HepG2 (cell line): ENCODE measurements around the gene CARMIL3. TPM values are rescaled to one million over a fixed set of nuclear protein-coding genes. Genes with fewer than 3 reads are reported as not detected.

Experiments used
- ATM ChIP-seq: fragments of 450-650 bp; IDR thresholded peaks from 2 replicates; pipeline ENCODE4 v1.7.1; 2017; ENCODE audit warnings: mild to moderate bottlenecking, borderline replicate concordance
- FOXP1 ChIP-seq, 2 experiments: fragments of 450-650 bp in 1 of 2; IDR thresholded peaks; 2 replicates each; pipeline ENCODE4 v1.6.1; 2017 to 2018; ENCODE audit warnings: antibody characterized with exemption in 1 of 2
- GTF3A ChIP-seq: sonication (generic); formaldehyde crosslinking; conservative IDR thresholded peaks from 2 replicates; pipeline ENCODE4 v1.4.0; 2020; ENCODE audit warnings: mild to moderate bottlenecking, missing genetic modification reagents
- YEATS2 ChIP-seq: sonication (generic); formaldehyde crosslinking; IDR thresholded peaks from 2 replicates; pipeline ENCODE4 v1.4.0; 2020; ENCODE audit warnings: missing genetic modification reagents, borderline replicate concordance
- ZNF24 ChIP-seq: fragments of 450-650 bp; IDR thresholded peaks from 2 replicates; pipeline ENCODE4 v1.6.1; 2017; ENCODE audit warnings: antibody characterized with exemption, mild to moderate bottlenecking
- ZNF318 ChIP-seq: sonication (generic); formaldehyde crosslinking; IDR thresholded peaks from 2 replicates; pipeline ENCODE4 v1.4.0; 2020; ENCODE audit warnings: mild to moderate bottlenecking, missing genetic modification reagents
- ZNF34 ChIP-seq: sonication (generic); formaldehyde crosslinking; IDR thresholded peaks from 2 replicates; pipeline ENCODE4 v1.4.0; 2020; ENCODE audit warnings: mild to moderate bottlenecking, missing genetic modification reagents, borderline replicate concordance
- ZNF598 ChIP-seq: sonication (generic); formaldehyde crosslinking; IDR thresholded peaks from 2 replicates; pipeline ENCODE4 v1.5.1; 2020; ENCODE audit warnings: mild to moderate bottlenecking, missing genetic modification reagents, borderline replicate concordance
- ZNF670 ChIP-seq: sonication (generic); formaldehyde crosslinking; IDR thresholded peaks from 2 replicates; pipeline ENCODE4 v1.8.0; 2022; ENCODE audit warnings: mild to moderate bottlenecking, missing genetic modification reagents, borderline replicate concordance
- ZNF674 ChIP-seq: sonication (generic); formaldehyde crosslinking; IDR thresholded peaks from 2 replicates; pipeline ENCODE4 v1.5.0; 2020; ENCODE audit warnings: low read depth, mild to moderate bottlenecking, missing genetic modification reagents
- polyA plus RNA-seq, 8 experiments: library from polyadenylated mRNA; depleted of rRNA in 3 of 8; stranded (reverse) in 7 of 8; unstranded in 1 of 8; fragments of >200 nt; fragmentation: Illumina TruSeq in 4 of 8; extraction: Trizol in 4 of 8; gene quantifications; 2 replicates each; pipeline versions ENCODE4 v1.2.1 to v1.2.3, GENCODE V29; 2011 to 2016; ENCODE audit warnings: low read depth in 4 of 8, missing spikeins in 1 of 8, mixed read lengths in 1 of 8; ENCODE audit not compliant: insufficient read depth in 1 of 8
- total RNA-seq, 5 experiments: library from RNA; depleted of rRNA; stranded (reverse); fragments of >200 nt; fragmentation: Illumina TruSeq; extraction: Trizol; gene quantifications; 2 replicates each; pipeline ENCODE4 v1.2.3, GENCODE V29; 2016; ENCODE audit warnings: low read depth in 1 of 5
- TF ChIP-seq, protein P1 (sequence below): sonication (generic); formaldehyde crosslinking; IDR thresholded peaks from 2 replicates; pipeline ENCODE4 v1.4.0; 2020; ENCODE audit warnings: missing genetic modification reagents
- TF ChIP-seq, protein P2 (sequence below): sonication (generic); formaldehyde crosslinking; IDR thresholded peaks from 2 replicates; pipeline ENCODE4 v1.4.0; 2020; ENCODE audit warnings: missing genetic modification reagents
- TF ChIP-seq, protein P3 (sequence below): sonication (generic); formaldehyde crosslinking; conservative IDR thresholded peaks from 2 replicates; pipeline ENCODE4 v1.4.0; 2020; ENCODE audit warnings: mild to moderate bottlenecking, missing genetic modification reagents, moderate library complexity

CARMIL3 gene
- total and polyA plus RNA-seq, 2 of the 13 experiments (the other 11 are each of a cell fraction or from before 2014, with no cell fraction given), result 0.27 to 0.55 TPM

DNA sequence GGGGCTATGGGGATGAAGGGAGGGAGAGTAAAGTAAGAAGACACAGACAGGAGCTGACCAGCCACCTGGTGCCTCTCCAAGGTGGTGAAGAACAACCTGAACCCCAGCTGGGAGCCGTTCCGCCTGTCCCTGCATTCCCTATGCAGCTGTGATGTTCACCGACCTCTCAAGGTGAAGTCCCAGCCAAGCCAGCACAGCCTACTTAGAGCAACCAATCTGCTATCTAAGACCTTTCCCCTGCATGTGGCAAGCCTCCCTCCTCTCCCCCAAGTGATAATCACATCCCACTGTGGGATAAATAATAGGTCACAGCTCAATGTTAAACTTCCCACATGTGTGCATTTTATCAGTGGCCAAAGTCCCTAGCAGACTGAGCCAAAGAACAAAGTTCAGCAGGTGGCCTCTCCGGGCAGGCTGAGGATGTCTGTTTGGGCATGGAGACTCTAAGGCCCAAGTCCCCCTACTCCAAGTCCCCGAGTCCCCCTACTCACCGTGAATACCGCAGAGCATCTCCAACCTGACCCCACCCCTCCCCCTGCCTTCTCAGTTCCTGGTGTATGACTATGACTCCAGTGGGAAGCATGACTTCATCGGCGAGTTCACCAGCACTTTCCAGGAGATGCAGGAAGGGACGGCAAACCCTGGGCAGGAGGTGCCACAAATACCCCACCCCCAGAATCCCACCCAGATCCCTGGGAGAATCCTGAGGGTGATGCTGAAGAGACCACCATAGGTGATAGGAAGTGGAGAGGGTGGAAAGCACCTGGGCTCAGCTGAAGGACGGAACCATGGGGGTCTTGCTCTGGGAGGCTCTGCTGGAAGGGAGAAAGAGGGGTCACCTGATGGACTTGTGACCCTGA is 23.0 kb downstream of the CARMIL3 start (continued):
- TF ChIP-seq, protein P1, sequence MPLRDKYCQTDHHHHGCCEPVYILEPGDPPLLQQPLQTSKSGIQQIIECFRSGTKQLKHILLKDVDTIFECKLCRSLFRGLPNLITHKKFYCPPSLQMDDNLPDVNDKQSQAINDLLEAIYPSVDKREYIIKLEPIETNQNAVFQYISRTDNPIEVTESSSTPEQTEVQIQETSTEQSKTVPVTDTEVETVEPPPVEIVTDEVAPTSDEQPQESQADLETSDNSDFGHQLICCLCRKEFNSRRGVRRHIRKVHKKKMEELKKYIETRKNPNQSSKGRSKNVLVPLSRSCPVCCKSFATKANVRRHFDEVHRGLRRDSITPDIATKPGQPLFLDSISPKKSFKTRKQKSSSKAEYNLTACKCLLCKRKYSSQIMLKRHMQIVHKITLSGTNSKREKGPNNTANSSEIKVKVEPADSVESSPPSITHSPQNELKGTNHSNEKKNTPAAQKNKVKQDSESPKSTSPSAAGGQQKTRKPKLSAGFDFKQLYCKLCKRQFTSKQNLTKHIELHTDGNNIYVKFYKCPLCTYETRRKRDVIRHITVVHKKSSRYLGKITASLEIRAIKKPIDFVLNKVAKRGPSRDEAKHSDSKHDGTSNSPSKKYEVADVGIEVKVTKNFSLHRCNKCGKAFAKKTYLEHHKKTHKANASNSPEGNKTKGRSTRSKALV (CRISPR knock-in tag), result no peak
- TF ChIP-seq ZNF598 (CRISPR knock-in tag), result no peak
- TF ChIP-seq, protein P2, sequence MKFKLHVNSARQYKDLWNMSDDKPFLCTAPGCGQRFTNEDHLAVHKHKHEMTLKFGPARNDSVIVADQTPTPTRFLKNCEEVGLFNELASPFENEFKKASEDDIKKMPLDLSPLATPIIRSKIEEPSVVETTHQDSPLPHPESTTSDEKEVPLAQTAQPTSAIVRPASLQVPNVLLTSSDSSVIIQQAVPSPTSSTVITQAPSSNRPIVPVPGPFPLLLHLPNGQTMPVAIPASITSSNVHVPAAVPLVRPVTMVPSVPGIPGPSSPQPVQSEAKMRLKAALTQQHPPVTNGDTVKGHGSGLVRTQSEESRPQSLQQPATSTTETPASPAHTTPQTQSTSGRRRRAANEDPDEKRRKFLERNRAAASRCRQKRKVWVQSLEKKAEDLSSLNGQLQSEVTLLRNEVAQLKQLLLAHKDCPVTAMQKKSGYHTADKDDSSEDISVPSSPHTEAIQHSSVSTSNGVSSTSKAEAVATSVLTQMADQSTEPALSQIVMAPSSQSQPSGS (CRISPR knock-in tag), result no peak
- no peak for TF ChIP-seq ZNF24
- peak; percentile 77; the same call in 1 of the 2 replicates for TF ChIP-seq ZNF318 (CRISPR knock-in tag)
- TF ChIP-seq YEATS2 (CRISPR knock-in tag), result no peak
- no peak for TF ChIP-seq ZNF674
- no peak for TF ChIP-seq FOXP1 (IDR thresholded peaks at IDR 0.05)
- no peak for TF ChIP-seq FOXP1 (CRISPR knock-in tag; IDR thresholded peaks at IDR 0.05)
- no peak for TF ChIP-seq ATM
- TF ChIP-seq ZNF34, result no peak
- TF ChIP-seq ZNF670 (CRISPR knock-in tag), result no peak
- no peak for TF ChIP-seq GTF3A (CRISPR knock-in tag)
- TF ChIP-seq, protein P3, sequence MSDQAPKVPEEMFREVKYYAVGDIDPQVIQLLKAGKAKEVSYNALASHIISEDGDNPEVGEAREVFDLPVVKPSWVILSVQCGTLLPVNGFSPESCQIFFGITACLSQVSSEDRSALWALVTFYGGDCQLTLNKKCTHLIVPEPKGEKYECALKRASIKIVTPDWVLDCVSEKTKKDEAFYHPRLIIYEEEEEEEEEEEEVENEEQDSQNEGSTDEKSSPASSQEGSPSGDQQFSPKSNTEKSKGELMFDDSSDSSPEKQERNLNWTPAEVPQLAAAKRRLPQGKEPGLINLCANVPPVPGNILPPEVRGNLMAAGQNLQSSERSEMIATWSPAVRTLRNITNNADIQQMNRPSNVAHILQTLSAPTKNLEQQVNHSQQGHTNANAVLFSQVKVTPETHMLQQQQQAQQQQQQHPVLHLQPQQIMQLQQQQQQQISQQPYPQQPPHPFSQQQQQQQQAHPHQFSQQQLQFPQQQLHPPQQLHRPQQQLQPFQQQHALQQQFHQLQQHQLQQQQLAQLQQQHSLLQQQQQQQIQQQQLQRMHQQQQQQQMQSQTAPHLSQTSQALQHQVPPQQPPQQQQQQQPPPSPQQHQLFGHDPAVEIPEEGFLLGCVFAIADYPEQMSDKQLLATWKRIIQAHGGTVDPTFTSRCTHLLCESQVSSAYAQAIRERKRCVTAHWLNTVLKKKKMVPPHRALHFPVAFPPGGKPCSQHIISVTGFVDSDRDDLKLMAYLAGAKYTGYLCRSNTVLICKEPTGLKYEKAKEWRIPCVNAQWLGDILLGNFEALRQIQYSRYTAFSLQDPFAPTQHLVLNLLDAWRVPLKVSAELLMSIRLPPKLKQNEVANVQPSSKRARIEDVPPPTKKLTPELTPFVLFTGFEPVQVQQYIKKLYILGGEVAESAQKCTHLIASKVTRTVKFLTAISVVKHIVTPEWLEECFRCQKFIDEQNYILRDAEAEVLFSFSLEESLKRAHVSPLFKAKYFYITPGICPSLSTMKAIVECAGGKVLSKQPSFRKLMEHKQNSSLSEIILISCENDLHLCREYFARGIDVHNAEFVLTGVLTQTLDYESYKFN (CRISPR knock-in tag), result peak; percentile 50
